Urothelium cell line (cell line): ENCODE data around the gene PHF21B.

Source experiments
- DNase-seq: peaks from one replicate; pipeline ENCODE4 v3.0.0; 2011; ENCODE audit warnings: low spot score, mixed read lengths
- FAIRE-seq: peaks from 2 replicates; lab custom pipeline; 2011; peaks lifted over from hg19 to GRCh38; lab: Jason Lieb, UNC

PHF21B gene

GRCh38 chr22:45019861-45020655 lies 10.3 kb upstream of the PHF21B start:
- FAIRE-seq (no peak), DNase-seq (no peak)

- no peak for FAIRE-seq
- DNase-seq: no peak
Measured at GRCh38 chr22:45014654-45015053, 4.8 kb upstream of the PHF21B start.

- FAIRE-seq: no peak
Measured at GRCh38 chr22:45013138-45013537, 3.3 kb upstream of the PHF21B start.

GRCh38 chr22:45010532-45010900 lies 711 bp upstream of the PHF21B start:
- no peak for DNase-seq
- no peak for FAIRE-seq

More at GRCh38 chr22:45013138-45013537, 3.3 kb upstream of the PHF21B start:
- DNase-seq: no peak

- DNase-seq: peak; percentile 32
- no peak for FAIRE-seq
Measured at GRCh38 chr22:45008751-45009605, 827 bp downstream of the PHF21B start.

- no peak for FAIRE-seq
- DNase-seq: peak; percentile 25
Measured at GRCh38 chr22:45008186-45008681, 1.6 kb downstream of the PHF21B start.

GRCh38 chr22:45007391-45008185 lies 2.2 kb downstream of the PHF21B start:
- FAIRE-seq (peak; percentile 59), DNase-seq (peak; percentile 92)

GRCh38 chr22:45006964-45007390 lies 2.8 kb downstream of the PHF21B start:
- FAIRE-seq (no peak), DNase-seq (peak; percentile 89)

GRCh38 chr22:45006111-45006963 lies 3.5 kb downstream of the PHF21B start:
- FAIRE-seq (no peak), DNase-seq (peak; percentile 27)

- FAIRE-seq (no peak), DNase-seq (no peak)
Measured at GRCh38 chr22:45001653-45002052, 8.2 kb downstream of the PHF21B start.

- FAIRE-seq (no peak), DNase-seq (no peak)
Measured at GRCh38 chr22:45000330-45000729, 9.5 kb downstream of the PHF21B start.

- FAIRE-seq: no peak
- no peak for DNase-seq
Measured at GRCh38 chr22:44999687-45000086, 10.1 kb downstream of the PHF21B start.

- FAIRE-seq (no peak), DNase-seq (no peak)
Measured at GRCh38 chr22:44999231-44999630, 10.6 kb downstream of the PHF21B start.

- no peak for FAIRE-seq
- no peak for DNase-seq
Measured at GRCh38 chr22:44998296-44998695, 11.5 kb downstream of the PHF21B start.

- FAIRE-seq: no peak
- DNase-seq: no peak
Measured at GRCh38 chr22:44997060-44997459, 12.7 kb downstream of the PHF21B start.

GRCh38 chr22:44996648-44997047 lies 13.2 kb downstream of the PHF21B start:
- no peak for DNase-seq
- FAIRE-seq: peak; percentile 97

- no peak for DNase-seq
- FAIRE-seq: no peak
Measured at GRCh38 chr22:44996120-44996519, 13.7 kb downstream of the PHF21B start.

GRCh38 chr22:44995715-44996114 lies 14.1 kb downstream of the PHF21B start:
- FAIRE-seq: no peak
- no peak for DNase-seq

GRCh38 chr22:44995105-44995514 lies 14.7 kb downstream of the PHF21B start:
- peak; percentile 77 for FAIRE-seq
- DNase-seq: no peak
